Right lobe of liver (tissue), 6 donors: Measurements from ENCODE around the gene MYBL2. TPM values are rescaled to one million over a fixed set of nuclear protein-coding genes. Genes with fewer than 3 reads are reported as not detected.

ENCODE experiments used
- ATAC-seq, 4 donors: fragments of 200-7000 bp; cut with Tn5 transposase; one replicate each; pipeline ENCODE4 v1.9.1; 2020; ENCODE audit warnings: mild to moderate bottlenecking in 4 of 4, moderate library complexity in 4 of 4
- DNase-seq, 3 donors: peaks; one replicate each; pipeline ENCODE4 v3.0.0-alpha.2; 2020
- H3K27ac ChIP-seq, 3 donors: fragments of 200-600 bp; one replicate each; pipeline ENCODE4 v1.8.0; 2022
- H3K27me3 ChIP-seq, 2 donors: fragments of 200-600 bp; one replicate each; pipeline ENCODE4 v1.8.0; 2022
- H3K36me3 ChIP-seq, 4 donors: fragments of 200-600 bp; sonication (generic) in 1 of 4; one replicate each; pipeline versions ENCODE4 v1.5.1 to v1.8.0; 2017 to 2022; ENCODE audit warnings: control low read depth in 1 of 4
- H3K4me1 ChIP-seq, 4 donors: fragments of 200-600 bp; sonication (generic) in 1 of 4; one replicate each; pipeline versions ENCODE4 v1.5.1 to v1.8.0; 2017 to 2022; ENCODE audit warnings: control low read depth in 1 of 4
- H3K4me3 ChIP-seq, 3 donors: fragments of 200-600 bp; one replicate each; pipeline ENCODE4 v1.8.0; 2022
- H3K9me3 ChIP-seq, 4 donors: fragments of 200-600 bp; sonication (generic) in 1 of 4; one replicate each; pipeline versions ENCODE4 v1.5.1 to v1.8.0; 2017 to 2022; ENCODE audit warnings: control low read depth in 1 of 4
- CTCF ChIP-seq, 4 donors: fragments of 200-600 bp in 3 of 4; fragments of 450-650 bp in 1 of 4; IDR thresholded peaks; one replicate each; pipeline versions ENCODE4 v1.5.1 to v1.8.0; 2016 to 2022; ENCODE audit warnings: antibody characterized with exemption in 4 of 4, mild to moderate bottlenecking in 2 of 4
- POLR2A ChIP-seq: fragments of 450-650 bp; IDR thresholded peaks from one replicate; pipeline ENCODE4 v1.6.1; 2017; ENCODE audit warnings: antibody characterized with exemption, mild to moderate bottlenecking
- WGBS: methylation state at CpG from one replicate; pipeline ENCODE4 v1.1.6; 2018; ENCODE audit warnings: low coverage, low lambda C conversion rate; ENCODE audit not compliant: insufficient coverage; ENCODE audit errors: missing lambda C conversion rate; 5-methylcytosine and 5-hydroxymethylcytosine counted together
- intact Hi-C, 2 donors: fragments of 100-400 bp; cut with DNase I; formaldehyde crosslinking; loops; one replicate each; pipeline versions ENCODE4 v1.11.2 to v1.14.1; 2022
- total RNA-seq, 6 experiments: library from RNA; depleted of rRNA in 2 of 6; stranded (reverse); fragments of >200 nt in 2 of 6; fragmentation: NEBNext Ultra II Directional in 3 of 6; extraction: Animal tissue kit (Norgen Biotek cat#: 25700) in 3 of 6; gene quantifications; one replicate each; pipeline versions ENCODE4 v1.1.0 to v1.2.4, GENCODE V29; 2016 to 2023
- donor health status: DM: no; HTN: yes; CAD: no.
- donor health status: DM: no; HTN: no; CAD: no.
- donor health status: DM: no; HTN: no; CAD: no.
- donor health status: DM: no; HTN: yes; CAD: no.
- donor health status: DM: no; HTN: yes; CAD: no.

The MYBL2 gene
- total RNA-seq, 6 experiments from 2014 or later, result 0.44 to 3.5 (median 1.8) TPM; not detected in 1

- Histone ChIP-seq H3K36me3 (no peaks in the 10 kb centered on the region), H3K27ac (no peak overlapping the region), H3K4me1 (no peaks in the 10 kb centered on the region), H3K27me3 (no peaks in the 10 kb centered on the region), H3K4me3 (no peak overlapping the region), H3K9me3 (no peaks in the 10 kb centered on the region)
- DNase-seq, result no peak
- intact Hi-C loops, result no loop called here
- no peak for ATAC-seq
- WGBS, result no CpG with 5 or more reads among the region's 4 CpGs
- no peak for TF ChIP-seq POLR2A
- no peak for TF ChIP-seq CTCF (IDR thresholded peaks at IDR 0.05)
Measured at GRCh38 chr20:43716123-43716522, 49.2 kb downstream of the MYBL2 start.

- no peak for DNase-seq
- WGBS, result 100% methylated on average over 4 of the region's 12 CpGs
Measured at GRCh38 chr20:43716757-43717615, 50.1 kb downstream of the MYBL2 start.

DNA sequence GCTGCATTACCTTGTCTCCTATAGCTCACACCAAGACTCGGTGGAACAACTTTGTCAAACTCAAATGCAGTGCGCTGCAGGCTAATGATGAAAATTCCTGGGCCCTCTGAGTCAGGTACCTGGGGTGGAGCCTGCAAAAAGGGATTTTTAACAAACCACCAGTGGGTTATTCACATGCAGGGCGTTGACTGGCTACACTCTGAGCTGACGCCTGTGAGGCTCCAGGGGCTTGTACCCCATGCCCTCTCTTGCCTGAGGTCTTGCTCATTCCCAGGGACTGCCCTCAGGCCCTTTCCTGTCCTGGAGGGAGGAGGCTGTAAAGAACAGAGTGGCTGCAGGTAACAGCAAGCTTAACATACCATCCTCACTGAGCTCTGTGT lies 50.7 kb downstream of the MYBL2 start:
- Histone ChIP-seq H3K27me3 (no peaks in the 10 kb centered on the region), H3K36me3 (no peaks in the 10 kb centered on the region), H3K27ac (no peak overlapping the region), H3K4me1 (no peaks in the 10 kb centered on the region), H3K4me3 (no peak overlapping the region), H3K9me3 (no peaks in the 10 kb centered on the region)
- intact Hi-C loops, result no loop called here
- no peak for TF ChIP-seq CTCF (IDR thresholded peaks at IDR 0.05)
- TF ChIP-seq POLR2A, result no peak
- DNase-seq (no peak), ATAC-seq (no peak)
- WGBS, result no CpG with 5 or more reads among the region's 4 CpGs

More at GRCh38 chr20:43716757-43717615, 50.1 kb downstream of the MYBL2 start:
- intact Hi-C loops, result no loop called here
- Histone ChIP-seq H3K9me3 (no peaks in the 10 kb centered on the region), H3K4me1 (no peaks in the 10 kb centered on the region), H3K27me3 (no peaks in the 10 kb centered on the region), H3K4me3 (no peak overlapping the region), H3K36me3 (no peaks in the 10 kb centered on the region), H3K27ac (no peak overlapping the region)
- TF ChIP-seq CTCF (IDR thresholded peaks at IDR 0.05) (no peak), POLR2A (no peak)
- ATAC-seq, result no peak

DNA sequence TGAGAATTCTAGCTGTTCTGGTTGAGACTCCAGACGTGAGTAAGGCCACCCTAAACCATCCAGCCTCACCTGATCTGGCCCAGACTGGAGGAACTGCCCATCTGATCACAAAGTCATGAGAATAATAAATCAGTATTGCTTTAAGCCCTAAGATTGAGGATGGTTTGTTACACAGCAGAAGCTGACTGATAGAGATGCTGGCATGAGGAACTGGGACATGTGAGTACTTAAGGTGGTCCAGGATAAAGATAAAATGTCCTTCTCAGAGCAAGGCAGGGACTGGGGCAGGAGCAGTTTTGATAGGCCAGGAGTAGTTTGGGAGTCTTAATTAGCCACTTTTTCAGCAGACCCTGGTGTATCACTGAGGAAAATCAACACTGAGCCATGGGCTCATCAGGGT lies 53.1 kb downstream of the MYBL2 start:
- WGBS, result 71% methylated on average over 1 of the region's 1 CpG
- no peak overlapping the region for H3K27ac ChIP-seq
- ATAC-seq (no peak), DNase-seq (no peak)
- H3K4me1 ChIP-seq, result peaks cover 0 to 2% (median 0%) of the 10 kb centered on the region in 4 donors
- no peak overlapping the region for H3K4me3 ChIP-seq
- H3K36me3 ChIP-seq, result no peaks in the 10 kb centered on the region
- TF ChIP-seq POLR2A (no peak), CTCF (IDR thresholded peaks at IDR 0.05) (no peak)
- no peaks in the 10 kb centered on the region for H3K9me3 ChIP-seq
- H3K27me3 ChIP-seq, result no peaks in the 10 kb centered on the region
- intact Hi-C loops, result no loop called here
